ENCODE measurements around the gene ADH7. TPM values are rescaled to one million over a fixed set of nuclear protein-coding genes. Genes with fewer than 3 reads are reported as not detected.
A peak's percentile ranks its signal among the peaks of the same experiment; 100 is the strongest.

Gene ADH7
- total and polyA plus RNA-seq, 2 experiments from 2014 or later: not detected

- TF ChIP-seq EZH2phosphoT487 (IDR thresholded peaks at IDR 0.05; ENCODE audit: unreplicated experiment): no peak
- no peak for TF ChIP-seq CREB1 (CRISPR knock-in tag; IDR thresholded peaks at IDR 0.05; ENCODE audit: low read depth)
- no peak for TF ChIP-seq ZNF114 (CRISPR knock-in tag; IDR thresholded peaks at IDR 0.05)
- TF ChIP-seq, protein P1, sequence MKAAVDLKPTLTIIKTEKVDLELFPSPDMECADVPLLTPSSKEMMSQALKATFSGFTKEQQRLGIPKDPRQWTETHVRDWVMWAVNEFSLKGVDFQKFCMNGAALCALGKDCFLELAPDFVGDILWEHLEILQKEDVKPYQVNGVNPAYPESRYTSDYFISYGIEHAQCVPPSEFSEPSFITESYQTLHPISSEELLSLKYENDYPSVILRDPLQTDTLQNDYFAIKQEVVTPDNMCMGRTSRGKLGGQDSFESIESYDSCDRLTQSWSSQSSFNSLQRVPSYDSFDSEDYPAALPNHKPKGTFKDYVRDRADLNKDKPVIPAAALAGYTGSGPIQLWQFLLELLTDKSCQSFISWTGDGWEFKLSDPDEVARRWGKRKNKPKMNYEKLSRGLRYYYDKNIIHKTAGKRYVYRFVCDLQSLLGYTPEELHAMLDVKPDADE (IDR thresholded peaks at IDR 0.05): no peak
- TF ChIP-seq POLR2AphosphoS5 (IDR thresholded peaks at IDR 0.05; ENCODE audit: low read depth): no peak
- TF ChIP-seq EZH2 (IDR thresholded peaks at IDR 0.05; ENCODE audit: low read depth, unreplicated experiment): no peak
These were observed 51.2 kb downstream of the ADH7 start (continued) for GRCh38 chr4:99383833-99384392.

- peaks cover 8% of the 10 kb centered on the region; the same call in 1 of the 2 replicates for H3K9me2 ChIP-seq (ENCODE audit: insufficient read depth)
- Mint-ChIP-seq H3K4me1 (no peaks in the 10 kb centered on the region), H3K4me3 (no peak overlapping the region), H3K9me3 (no peaks in the 10 kb centered on the region), H3K36me3 (ENCODE audit: low read depth) (no peaks in the 10 kb centered on the region), H3K27me3 (ENCODE audit: insufficient read depth, low read depth, poor library complexity) (no peaks in the 10 kb centered on the region), H3K27ac (no peak overlapping the region)
- no peak overlapping the region for H3K4me3 ChIP-seq
- no peaks in the 10 kb centered on the region for H3F3A ChIP-seq (replicated peaks; ENCODE audit: low read depth)
- H3K4me1 ChIP-seq (ENCODE audit: insufficient read depth): no peaks in the 10 kb centered on the region
- H4K20me1 ChIP-seq (replicated peaks; ENCODE audit: insufficient read depth): no peaks in the 10 kb centered on the region
- H3K79me2 ChIP-seq (replicated peaks; ENCODE audit: insufficient read depth): no peaks in the 10 kb centered on the region
- peak overlapping the region; percentile 28; the same call in 1 of the 2 replicates for H2AFZ ChIP-seq
- H3K36me3 ChIP-seq (ENCODE audit: insufficient read depth): no peaks in the 10 kb centered on the region
- no peak for ATAC-seq
- no peaks in the 10 kb centered on the region for H3K27me3 ChIP-seq (ENCODE audit: insufficient read depth)
- no peak for DNase-seq (ENCODE audit: low spot score)
- H3K4me2 ChIP-seq: no peak overlapping the region
- no peak for TF ChIP-seq ZNF462 (CRISPR knock-in tag; IDR thresholded peaks at IDR 0.05)
- TF ChIP-seq EZH2phosphoT487 (IDR thresholded peaks at IDR 0.05; ENCODE audit: unreplicated experiment): no peak
- TF ChIP-seq, protein P1 (IDR thresholded peaks at IDR 0.05): no peak
- H3K27ac ChIP-seq (ENCODE audit: low read depth): no peak overlapping the region
These were observed 51.7 kb downstream of the ADH7 start for GRCh38 chr4:99383399-99383798.
